Osteoblast (primary cell): ENCODE results near the gene AMMECR1. TPM values are rescaled to one million over a fixed set of nuclear protein-coding genes. Genes with fewer than 3 reads are reported as not detected.

Experiments used
- DNase-seq: peaks from one replicate; pipeline ENCODE4 v3.0.0; 2011; ENCODE audit warnings: low spot score, mixed read lengths; ENCODE audit not compliant: insufficient read length; ENCODE audit errors: missing footprints
- H2AFZ ChIP-seq: 2 replicates; pipeline ENCODE4 v1.6.0; 2011; ENCODE audit warnings: mild to moderate bottlenecking, low read length
- H3K27ac ChIP-seq: 2 replicates; pipeline ENCODE4 v1.5.1; 2011; ENCODE audit warnings: mild to moderate bottlenecking, low read depth, low read length, moderate library complexity
- H3K27me3 ChIP-seq: 2 replicates; pipeline ENCODE4 v1.6.0; 2012; ENCODE audit warnings: mild to moderate bottlenecking, control low read depth, inconsistent platforms, low read length, moderate library complexity; ENCODE audit not compliant: insufficient read depth
- H3K36me3 ChIP-seq: 2 replicates; pipeline ENCODE4 v1.5.1; 2011; ENCODE audit warnings: mild to moderate bottlenecking, low read length, control low read depth, moderate library complexity; ENCODE audit not compliant: insufficient read depth
- H3K4me1 ChIP-seq: 2 replicates; pipeline ENCODE4 v1.5.1; 2011; ENCODE audit warnings: mild to moderate bottlenecking, low read length, control low read depth, moderate library complexity; ENCODE audit not compliant: insufficient read depth
- H3K4me2 ChIP-seq: 2 replicates; pipeline ENCODE4 v1.6.0; 2011; ENCODE audit warnings: mild to moderate bottlenecking, low read length; ENCODE audit not compliant: insufficient read depth
- H3K4me3 ChIP-seq: fragments of 200-600 bp; sonication (generic); 3 replicates; pipeline ENCODE4 v1.5.1; 2012; ENCODE audit warnings: mild to moderate bottlenecking, low read length, inconsistent platforms; ENCODE audit not compliant: insufficient read depth
- H3K79me2 ChIP-seq: 2 replicates; pipeline ENCODE4 v1.6.0; 2012; ENCODE audit warnings: mild to moderate bottlenecking, low read length, control low read depth, inconsistent platforms; ENCODE audit not compliant: insufficient read depth
- H3K9me3 ChIP-seq: 2 replicates; pipeline ENCODE4 v1.5.1; 2011; ENCODE audit warnings: low read depth, low read length, control low read depth
- H4K20me1 ChIP-seq: 2 replicates; pipeline ENCODE4 v1.6.0; 2012; ENCODE audit warnings: mild to moderate bottlenecking, low read length, control low read depth; ENCODE audit not compliant: insufficient read depth
- CTCF ChIP-seq: IDR thresholded peaks from 2 replicates; pipeline ENCODE4 v1.5.1; 2011; ENCODE audit warnings: mild to moderate bottlenecking, low read depth, low read length, moderate library complexity; ENCODE audit errors: extremely low read depth
- total RNA-seq: library from RNA; depleted of rRNA; stranded (reverse); fragments of >200 nt; gene quantifications from 2 replicates; pipeline ENCODE4 v1.2.3, GENCODE V29; 2012

AMMECR1 gene
- total RNA-seq, 1 donor: 14.5 TPM

- Histone ChIP-seq H3K4me3 (no peak overlapping the region), H3K4me1 (peaks cover 5% of the 10 kb centered on the region), H2AFZ (no peak overlapping the region), H3K4me2 (no peak overlapping the region), H3K79me2 (peaks cover 7% of the 10 kb centered on the region), H4K20me1 (peaks cover under 1% of the 10 kb centered on the region), H3K36me3 (no peaks in the 10 kb centered on the region), H3K27ac (peak overlapping the region; percentile 64), H3K9me3 (no peaks in the 10 kb centered on the region), H3K27me3 (peaks cover 1% of the 10 kb centered on the region)
- TF ChIP-seq CTCF: no peak
- DNase-seq: no peak
Measured at GRCh38 chrX:110218591-110218990, 99.3 kb downstream of the AMMECR1 start.

- Histone ChIP-seq H2AFZ (no peak overlapping the region), H3K9me3 (no peaks in the 10 kb centered on the region), H3K36me3 (no peaks in the 10 kb centered on the region), H3K27me3 (no peaks in the 10 kb centered on the region), H3K27ac (no peak overlapping the region), H3K79me2 (peaks cover 3% of the 10 kb centered on the region), H3K4me1 (peaks cover 5% of the 10 kb centered on the region), H4K20me1 (no peaks in the 10 kb centered on the region), H3K4me3 (no peak overlapping the region), H3K4me2 (no peak overlapping the region)
- DNase-seq: no peak
- no peak for TF ChIP-seq CTCF
Measured at GRCh38 chrX:110216027-110216426, 101.9 kb downstream of the AMMECR1 start.

- no peak for DNase-seq
Measured at GRCh38 chrX:110215411-110215810, 102.5 kb downstream of the AMMECR1 start.

GRCh38 chrX:110214684-110215083 is 103.2 kb downstream of the AMMECR1 start:
- no peak overlapping the region for H2AFZ ChIP-seq
- no peak for DNase-seq
- H3K4me1 ChIP-seq: peaks cover 10% of the 10 kb centered on the region
- H4K20me1 ChIP-seq: no peaks in the 10 kb centered on the region
- H3K36me3 ChIP-seq: no peaks in the 10 kb centered on the region
- TF ChIP-seq CTCF: no peak
- no peaks in the 10 kb centered on the region for H3K27me3 ChIP-seq
- no peaks in the 10 kb centered on the region for H3K79me2 ChIP-seq
- H3K4me2 ChIP-seq: no peak overlapping the region
- H3K9me3 ChIP-seq: no peaks in the 10 kb centered on the region
- no peak overlapping the region for H3K4me3 ChIP-seq
- H3K27ac ChIP-seq: no peak overlapping the region

More at GRCh38 chrX:110215411-110215810, 102.5 kb downstream of the AMMECR1 start:
- no peaks in the 10 kb centered on the region for H3K36me3 ChIP-seq
- no peak overlapping the region for H2AFZ ChIP-seq
- no peaks in the 10 kb centered on the region for H3K9me3 ChIP-seq
- H3K4me2 ChIP-seq: no peak overlapping the region
- H3K4me3 ChIP-seq: no peak overlapping the region
- no peaks in the 10 kb centered on the region for H3K27me3 ChIP-seq
- TF ChIP-seq CTCF: no peak
- H4K20me1 ChIP-seq: no peaks in the 10 kb centered on the region
- no peak overlapping the region for H3K27ac ChIP-seq
- peaks cover 7% of the 10 kb centered on the region for H3K4me1 ChIP-seq
- no peaks in the 10 kb centered on the region for H3K79me2 ChIP-seq
